SU-DHL-6 (cell line): ENCODE measurements around the gene CYB561.

Source experiments
- EZH2phosphoT487 ChIP-seq: fragments of 200-600 bp; sonication (generic), shearing (Covaris generic); conservative IDR thresholded peaks from 2 replicates; pipeline ENCODE4 v1.6.1; 2018; ENCODE audit warnings: mild to moderate bottlenecking, antibody characterized with exemption, low read length, moderate library complexity, mixed read lengths
- TF ChIP-seq, protein P1 (sequence below): fragments of 200-600 bp; sonication (generic); IDR thresholded peaks from one replicate; pipeline ENCODE4 v1.5.1; 2017; ENCODE audit warnings: antibody characterized with exemption, mild to moderate bottlenecking, low read length, moderate library complexity; ENCODE audit not compliant: insufficient read depth, poor library complexity, severe bottlenecking

DNA sequence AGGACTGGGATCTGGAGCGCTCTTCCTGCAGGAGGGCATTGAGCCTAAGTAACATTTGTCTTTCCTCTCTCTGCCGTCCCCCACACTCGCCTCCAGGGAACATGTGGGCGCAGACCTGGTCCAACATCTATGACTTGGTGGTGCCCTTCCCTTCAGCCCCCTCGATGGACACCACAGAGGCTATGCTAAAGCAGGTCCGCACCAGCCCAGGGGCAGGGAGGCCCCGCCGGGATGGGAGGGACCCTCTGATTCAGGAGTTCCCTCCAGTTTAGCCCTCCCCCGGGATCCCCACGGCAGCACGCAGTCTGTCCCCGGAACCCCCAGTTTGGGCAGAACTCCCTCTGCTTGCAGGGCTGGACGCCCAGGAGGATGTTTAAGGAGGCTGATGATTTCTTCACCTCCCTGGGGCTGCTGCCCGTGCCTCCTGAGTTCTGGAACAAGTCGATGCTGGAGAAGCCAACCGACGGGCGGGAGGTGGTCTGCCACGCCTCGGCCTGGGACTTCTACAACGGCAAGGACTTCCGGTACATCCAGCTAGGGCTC, 44.8 kb upstream of the CYB561 start:
- TF ChIP-seq, protein P1, sequence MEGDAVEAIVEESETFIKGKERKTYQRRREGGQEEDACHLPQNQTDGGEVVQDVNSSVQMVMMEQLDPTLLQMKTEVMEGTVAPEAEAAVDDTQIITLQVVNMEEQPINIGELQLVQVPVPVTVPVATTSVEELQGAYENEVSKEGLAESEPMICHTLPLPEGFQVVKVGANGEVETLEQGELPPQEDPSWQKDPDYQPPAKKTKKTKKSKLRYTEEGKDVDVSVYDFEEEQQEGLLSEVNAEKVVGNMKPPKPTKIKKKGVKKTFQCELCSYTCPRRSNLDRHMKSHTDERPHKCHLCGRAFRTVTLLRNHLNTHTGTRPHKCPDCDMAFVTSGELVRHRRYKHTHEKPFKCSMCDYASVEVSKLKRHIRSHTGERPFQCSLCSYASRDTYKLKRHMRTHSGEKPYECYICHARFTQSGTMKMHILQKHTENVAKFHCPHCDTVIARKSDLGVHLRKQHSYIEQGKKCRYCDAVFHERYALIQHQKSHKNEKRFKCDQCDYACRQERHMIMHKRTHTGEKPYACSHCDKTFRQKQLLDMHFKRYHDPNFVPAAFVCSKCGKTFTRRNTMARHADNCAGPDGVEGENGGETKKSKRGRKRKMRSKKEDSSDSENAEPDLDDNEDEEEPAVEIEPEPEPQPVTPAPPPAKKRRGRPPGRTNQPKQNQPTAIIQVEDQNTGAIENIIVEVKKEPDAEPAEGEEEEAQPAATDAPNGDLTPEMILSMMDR = no peak
- TF ChIP-seq EZH2phosphoT487 = no peak
